Transverse colon (tissue), 4 donors: ENCODE data around the gene FRYL. TPM values are rescaled to one million over a fixed set of nuclear protein-coding genes. Genes with fewer than 3 reads are reported as not detected.
A peak's percentile ranks its signal among the peaks of the same experiment; 100 is the strongest.

Source experiments
- DNase-seq: peaks from one replicate; pipeline ENCODE4 v3.0.0-alpha.2; 2019
- H3K27ac ChIP-seq, 4 donors: fragments of 200-600 bp; sonication (generic); 2 replicates each; pipeline ENCODE4 v1.5.1; 2016 to 2018; ENCODE audit warnings: inconsistent platforms in 4 of 4
- H3K27me3 ChIP-seq: fragments of 200-600 bp; sonication (generic); 2 replicates; pipeline ENCODE4 v1.5.1; 2017; ENCODE audit warnings: inconsistent platforms
- H3K36me3 ChIP-seq, 4 donors: fragments of 200-600 bp; sonication (generic); 2 replicates each; pipeline ENCODE4 v1.5.1; 2017 to 2019; ENCODE audit warnings: inconsistent platforms in 4 of 4
- H3K4me1 ChIP-seq, 4 donors: fragments of 200-600 bp; sonication (generic); 2 replicates each; pipeline ENCODE4 v1.5.1; 2017 to 2020; ENCODE audit warnings: inconsistent platforms in 4 of 4
- H3K4me3 ChIP-seq, 4 donors: fragments of 200-600 bp; sonication (generic); 1 replicate in 1 of 4; 2 replicates in 3 of 4; pipeline versions ENCODE4 v1.5.1 to v1.6.1; 2017 to 2019; ENCODE audit warnings: inconsistent platforms in 4 of 4
- H3K9me3 ChIP-seq, 2 donors: fragments of 200-600 bp; sonication (generic); 2 replicates each; pipeline ENCODE4 v1.5.1; 2017 to 2019; ENCODE audit warnings: inconsistent platforms in 2 of 2
- EP300 ChIP-seq: sonication (generic); formaldehyde crosslinking; IDR thresholded peaks from one replicate; pipeline ENCODE4 v1.6.1; 2017; ENCODE audit warnings: antibody characterized with exemption, low read depth
- POLR2A ChIP-seq: fragments of 450-650 bp; IDR thresholded peaks from one replicate; pipeline ENCODE4 v1.6.1; 2016; ENCODE audit warnings: antibody characterized with exemption, mild to moderate bottlenecking, moderate library complexity
- POLR2AphosphoS5 ChIP-seq, 3 donors: sonication (generic); formaldehyde crosslinking; IDR thresholded peaks; one replicate each; pipeline ENCODE4 v1.6.1; 2016; ENCODE audit warnings: antibody characterized with exemption in 3 of 3
- WGBS, 2 donors: methylation state at CpG; one replicate each; pipeline ENCODE4 v1.1.5; 2018; ENCODE audit warnings: low coverage in 1 of 2; 5-methylcytosine and 5-hydroxymethylcytosine counted together
- in situ Hi-C, 4 donors: fragments of 200-750 bp; cut with MboI; loops; one replicate each; pipeline versions ENCODE4 v1.15.0 to v1.15.1; 2017; ENCODE audit warnings: low sequenced_read_pairs in 3 of 4, low pct_ligation_motif_present in 1 of 4, low pct_unique_long_range_greater_than_20kb in 1 of 4
- intact Hi-C: fragments of 100-400 bp; cut with DNase I; formaldehyde crosslinking; loops from one replicate; pipeline ENCODE4 v1.15.1; 2023; ENCODE audit warnings: low total_unique reads
- total RNA-seq, 4 donors: library from RNA; depleted of rRNA; stranded (reverse); fragments of >200 nt; gene quantifications; one replicate each; pipeline ENCODE4 v1.1.0, GENCODE V29; 2016
- TF ChIP-seq, protein P1 (sequence below), 5 experiments: fragments of 200-600 bp in 3 of 5; fragments of 450-650 bp in 2 of 5; sonication (generic) in 3 of 5; IDR thresholded peaks; 1 replicate in 2 of 5; 2 replicates in 3 of 5; pipeline ENCODE4 v1.5.1; 2016 to 2017; ENCODE audit warnings: antibody characterized with exemption in 5 of 5, inconsistent platforms in 3 of 5, mild to moderate bottlenecking in 2 of 5, moderate library complexity in 1 of 5

The FRYL gene
- total RNA-seq, 4 donors from 2014 or later: 477 to 645 (median 545) TPM

DNA sequence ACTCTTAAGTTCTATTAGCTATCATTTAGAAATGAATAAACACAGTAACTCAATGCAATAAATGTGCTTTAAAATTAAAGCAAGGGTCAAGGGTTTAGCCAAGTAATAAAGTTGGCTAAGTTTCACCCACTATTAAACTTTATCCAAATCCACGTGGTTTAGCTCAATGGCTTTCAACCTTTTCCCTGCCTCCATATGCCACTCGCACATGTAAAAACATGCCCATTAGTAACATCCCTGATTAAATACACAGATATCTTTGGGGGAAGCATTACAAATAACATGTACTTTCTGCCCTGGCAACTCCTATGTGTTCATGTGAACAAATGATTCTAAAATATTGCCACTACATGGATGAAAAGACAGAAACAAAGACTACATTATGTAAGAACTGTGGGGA, 159.2 kb downstream of the FRYL start:
- Histone ChIP-seq H3K4me1 (peaks cover 0 to 41% (median 20%) of the 10 kb centered on the region in 4 donors), H3K36me3 (peaks cover 0 to 34% (median 13%) of the 10 kb centered on the region in 4 donors), H3K27ac (no peak overlapping the region), H3K27me3 (no peaks in the 10 kb centered on the region), H3K4me3 (no peak overlapping the region), H3K9me3 (no peaks in the 10 kb centered on the region)
- DNase-seq: no peak
- in situ Hi-C loops (no loop called here), intact Hi-C loops (no loop called here)
- 56 to 67% methylated on average over 2 of the region's 2 CpGs for WGBS, 2 donors
- TF ChIP-seq POLR2A (no peak), EP300 (no peak), POLR2AphosphoS5 (IDR thresholded peaks at IDR 0.05) (no peak)
- TF ChIP-seq, protein P1, sequence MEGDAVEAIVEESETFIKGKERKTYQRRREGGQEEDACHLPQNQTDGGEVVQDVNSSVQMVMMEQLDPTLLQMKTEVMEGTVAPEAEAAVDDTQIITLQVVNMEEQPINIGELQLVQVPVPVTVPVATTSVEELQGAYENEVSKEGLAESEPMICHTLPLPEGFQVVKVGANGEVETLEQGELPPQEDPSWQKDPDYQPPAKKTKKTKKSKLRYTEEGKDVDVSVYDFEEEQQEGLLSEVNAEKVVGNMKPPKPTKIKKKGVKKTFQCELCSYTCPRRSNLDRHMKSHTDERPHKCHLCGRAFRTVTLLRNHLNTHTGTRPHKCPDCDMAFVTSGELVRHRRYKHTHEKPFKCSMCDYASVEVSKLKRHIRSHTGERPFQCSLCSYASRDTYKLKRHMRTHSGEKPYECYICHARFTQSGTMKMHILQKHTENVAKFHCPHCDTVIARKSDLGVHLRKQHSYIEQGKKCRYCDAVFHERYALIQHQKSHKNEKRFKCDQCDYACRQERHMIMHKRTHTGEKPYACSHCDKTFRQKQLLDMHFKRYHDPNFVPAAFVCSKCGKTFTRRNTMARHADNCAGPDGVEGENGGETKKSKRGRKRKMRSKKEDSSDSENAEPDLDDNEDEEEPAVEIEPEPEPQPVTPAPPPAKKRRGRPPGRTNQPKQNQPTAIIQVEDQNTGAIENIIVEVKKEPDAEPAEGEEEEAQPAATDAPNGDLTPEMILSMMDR (IDR thresholded peaks at IDR 0.05): no peak

DNA sequence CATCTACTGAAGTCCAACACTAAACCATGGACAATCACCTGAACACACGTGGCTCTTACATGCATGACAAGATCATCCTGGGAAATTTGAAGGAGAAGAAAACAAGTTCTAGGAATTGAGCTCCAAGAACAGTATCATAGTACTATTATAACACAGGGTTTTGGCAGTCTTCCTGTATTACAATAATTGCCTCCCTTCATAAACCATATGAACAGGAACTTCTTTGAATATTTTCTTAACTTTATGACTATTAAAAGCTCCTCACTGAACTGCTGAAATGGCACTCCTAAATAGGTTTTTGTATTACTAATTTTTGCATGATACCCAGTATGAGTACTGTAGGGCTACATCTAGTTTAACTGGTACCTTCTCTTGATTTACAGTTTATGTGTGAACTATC, 160.0 kb downstream of the FRYL start:
- Histone ChIP-seq H3K9me3 (no peaks in the 10 kb centered on the region), H3K27ac (no peak overlapping the region), H3K4me1 (peaks cover 0 to 41% (median 20%) of the 10 kb centered on the region in 4 donors), H3K4me3 (no peak overlapping the region), H3K36me3 (peaks cover 0 to 34% (median 13%) of the 10 kb centered on the region in 4 donors), H3K27me3 (no peaks in the 10 kb centered on the region)
- DNase-seq: no peak
- intact Hi-C loops: no loop called here
- in situ Hi-C loops: no loop called here
- TF ChIP-seq EP300: no peak
- WGBS, 2 donors: 39 to 50% methylated on average over 1 of the region's 1 CpG

DNA sequence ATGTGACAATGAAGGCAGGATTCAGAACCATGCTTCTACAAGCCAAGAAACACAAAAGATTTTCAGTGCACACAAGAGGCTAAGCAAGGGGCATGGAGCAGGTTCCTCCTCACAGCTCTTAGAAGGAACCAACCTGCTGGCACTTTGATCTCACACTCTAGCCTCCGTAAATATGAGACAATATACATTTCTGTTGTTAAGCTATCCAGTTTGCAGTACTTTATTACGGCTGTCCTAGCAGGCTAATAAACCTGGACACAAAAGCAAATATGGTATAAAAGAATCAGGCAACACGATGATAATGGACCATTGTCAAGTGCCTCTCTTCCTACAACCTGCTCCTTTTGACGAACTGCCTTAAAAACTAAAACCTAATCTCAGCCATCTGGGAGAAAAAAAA, 175.6 kb downstream of the FRYL start:
- WGBS, 2 donors: 63 to 77% methylated on average over 3 to 4 of the region's 4 CpGs
- in situ Hi-C loops: loop anchor here in 1 of 4 donors (10.0 kb wide), 1 partner anchor 60 kb away; no protein-coding TSS in a partner anchor
- intact Hi-C loops: no loop called here

DNA sequence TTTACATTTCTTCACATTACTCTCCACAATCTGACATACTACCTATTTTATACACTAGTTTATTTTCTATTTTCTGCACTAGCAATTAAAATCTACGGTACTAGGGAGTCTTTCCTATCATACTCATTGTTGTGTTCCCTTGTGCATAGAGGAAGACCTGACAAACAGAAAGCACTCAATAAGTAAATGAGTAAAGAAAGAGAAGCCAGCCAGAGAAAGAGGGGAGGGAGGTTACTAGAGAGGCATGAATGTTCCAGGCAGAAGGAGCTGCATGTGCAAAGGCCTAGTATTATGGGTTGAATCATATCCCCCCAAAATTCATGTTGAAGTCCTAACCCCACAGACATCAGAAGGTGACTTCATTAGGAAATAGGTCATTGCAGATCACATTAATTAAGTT, 176.0 kb downstream of the FRYL start:
- peak overlapping the region; percentile 72 to 86 (median 79) for H3K27ac ChIP-seq
- peaks cover 7 to 62% (median 29%) of the 10 kb centered on the region in 4 donors for H3K4me1 ChIP-seq
- 40 to 56% methylated on average over 1 of the region's 1 CpG for whole genome bisulfite sequencing, 2 donors
- peaks cover 0 to 8% (median 0%) of the 10 kb centered on the region in 4 donors for H3K36me3 ChIP-seq
- TF ChIP-seq, protein P1 (IDR thresholded peaks at IDR 0.05): no peak
- TF ChIP-seq POLR2A (no peak), EP300 (no peak), POLR2AphosphoS5 (IDR thresholded peaks at IDR 0.05) (no peak)
- intact Hi-C loops (no loop called here), in situ Hi-C loops (loop anchor here in 1 of 4 donors (10.0 kb wide), 1 partner anchor 61 kb away; no protein-coding TSS in a partner anchor)
- no peaks in the 10 kb centered on the region for H3K9me3 ChIP-seq
- H3K4me3 ChIP-seq: peak overlapping the region in 1 of 4 donors; percentile 19
- no peaks in the 10 kb centered on the region for H3K27me3 ChIP-seq
- no peak for DNase-seq

More for the DNA sequence above, 175.6 kb downstream of the FRYL start:
- H3K27ac ChIP-seq: peak overlapping the region; percentile 72 to 86 (median 79)
- H3K4me3 ChIP-seq: peak overlapping the region in 1 of 4 donors; percentile 11
- TF ChIP-seq POLR2AphosphoS5 (IDR thresholded peaks at IDR 0.05) (peak; percentile 40 to 73 (median 59)), POLR2A (peak; percentile 10)
- TF ChIP-seq, protein P1 (IDR thresholded peaks at IDR 0.05): no peak
- no peaks in the 10 kb centered on the region for H3K9me3 ChIP-seq
- H3K36me3 ChIP-seq: peaks cover 0 to 8% (median 2%) of the 10 kb centered on the region in 4 donors
- H3K4me1 ChIP-seq: peaks cover 7 to 59% (median 27%) of the 10 kb centered on the region in 4 donors
- H3K27me3 ChIP-seq: no peaks in the 10 kb centered on the region
- DNase-seq: peak; percentile 48
